Measurements from ENCODE around the gene PDE4DIP. TPM values are rescaled to one million over a fixed set of nuclear protein-coding genes. Genes with fewer than 3 reads are reported as not detected.
"Not testable (repeated sequence)": the region's sequence is repeated elsewhere in the genome, so short reads cannot be mapped to it uniquely, and the experiment has no call there.

Gene PDE4DIP
- total RNA-seq, 6 donors from 2014 or later, result 106 to 163 (median 138) TPM

GRCh38 chr1:149075505-149076127, 231.4 kb downstream of the PDE4DIP start:
- H3K27me3 ChIP-seq; H3K36me3 ChIP-seq; H3K9me3 ChIP-seq; H3K4me1 ChIP-seq; ATAC-seq (ENCODE audit: low FRiP score in 2 of 2); H3K4me3 ChIP-seq; DNase-seq; H3K27ac ChIP-seq: not testable (repeated sequence)
- 49 to 60% methylated on average over 5 to 7 of the region's 9 CpGs for WGBS, 2 donors
- TF ChIP-seq, protein P1, sequence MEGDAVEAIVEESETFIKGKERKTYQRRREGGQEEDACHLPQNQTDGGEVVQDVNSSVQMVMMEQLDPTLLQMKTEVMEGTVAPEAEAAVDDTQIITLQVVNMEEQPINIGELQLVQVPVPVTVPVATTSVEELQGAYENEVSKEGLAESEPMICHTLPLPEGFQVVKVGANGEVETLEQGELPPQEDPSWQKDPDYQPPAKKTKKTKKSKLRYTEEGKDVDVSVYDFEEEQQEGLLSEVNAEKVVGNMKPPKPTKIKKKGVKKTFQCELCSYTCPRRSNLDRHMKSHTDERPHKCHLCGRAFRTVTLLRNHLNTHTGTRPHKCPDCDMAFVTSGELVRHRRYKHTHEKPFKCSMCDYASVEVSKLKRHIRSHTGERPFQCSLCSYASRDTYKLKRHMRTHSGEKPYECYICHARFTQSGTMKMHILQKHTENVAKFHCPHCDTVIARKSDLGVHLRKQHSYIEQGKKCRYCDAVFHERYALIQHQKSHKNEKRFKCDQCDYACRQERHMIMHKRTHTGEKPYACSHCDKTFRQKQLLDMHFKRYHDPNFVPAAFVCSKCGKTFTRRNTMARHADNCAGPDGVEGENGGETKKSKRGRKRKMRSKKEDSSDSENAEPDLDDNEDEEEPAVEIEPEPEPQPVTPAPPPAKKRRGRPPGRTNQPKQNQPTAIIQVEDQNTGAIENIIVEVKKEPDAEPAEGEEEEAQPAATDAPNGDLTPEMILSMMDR (IDR thresholded peaks at IDR 0.05), result peak in 1 of 6 experiments; percentile 44

Small RNAs within 50 kb of the gene (small RNA-seq; reads per million reads assigned to genes)
- 0 reads per million in 4 donors for gene RN7SKP88
- gene RNU2-38P, result 0 reads per million in 4 donors

Other genes starting within 250 kb of the PDE4DIP start
- 100 to 1,000 TPM in 1 of 6 donors, 10 to 100 TPM in 5; 19.4 to 104 (median 38.0) TPM for gene NBPF14, start 248.4 kb upstream of the PDE4DIP start, total RNA-seq
- gene NUDT4B, start 95.7 kb upstream of the PDE4DIP start, total RNA-seq, result 10 to 100 TPM in 2 of 6 donors, under 1 TPM in 2, not detected in 2; 0.44 to 42.3 (median 6.3) TPM

All from upper lobe of left lung (tissue), 6 donors.